GM21786 (cell line): ENCODE data around the gene CCL1.

Experiments used
- ATAC-seq: cut with Tn5 transposase; IDR thresholded peaks from one replicate; pipeline ENCODE4 v1.9.1; 2021; ENCODE audit not compliant: unreplicated experiment

Gene CCL1

DNA sequence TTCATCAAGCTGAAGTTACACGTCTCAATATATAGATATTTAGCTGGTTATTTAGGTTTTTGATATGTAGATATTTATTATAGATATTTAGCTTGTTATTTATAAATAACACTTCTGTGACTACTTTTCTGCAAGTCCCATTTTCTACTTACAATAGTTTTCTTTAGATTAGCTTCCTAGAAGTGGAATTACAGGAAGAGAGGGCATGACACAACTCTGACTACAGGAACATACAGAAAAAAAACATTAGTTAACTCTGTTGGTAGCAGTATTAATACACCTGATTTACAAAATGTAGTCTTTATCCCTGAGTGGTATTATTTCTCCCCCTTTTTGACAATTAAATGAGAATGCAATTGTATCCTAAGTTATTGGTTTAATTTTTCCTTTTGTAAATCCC, 21.2 kb upstream of the CCL1 start:
- no peak for ATAC-seq

DNA sequence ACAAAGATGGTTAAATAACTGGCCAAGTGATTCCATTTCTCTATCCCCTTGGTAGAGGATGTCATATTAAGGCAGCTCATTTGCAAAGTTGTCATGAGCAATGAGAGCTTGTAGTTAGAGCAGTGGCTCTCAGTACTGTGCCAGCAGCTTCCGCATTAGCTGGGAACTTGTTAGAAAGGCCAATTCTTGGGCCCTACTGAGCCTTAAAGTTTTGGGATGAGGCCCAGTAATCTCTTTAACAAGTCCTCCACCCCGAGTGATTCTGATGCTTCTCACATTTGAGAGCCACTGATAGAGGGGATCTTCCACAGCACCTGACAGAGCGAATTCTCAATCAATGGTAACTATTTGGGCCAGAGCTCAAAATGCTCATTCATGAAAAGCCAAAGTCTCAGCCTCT, 20.2 kb upstream of the CCL1 start:
- ATAC-seq, result no peak

DNA sequence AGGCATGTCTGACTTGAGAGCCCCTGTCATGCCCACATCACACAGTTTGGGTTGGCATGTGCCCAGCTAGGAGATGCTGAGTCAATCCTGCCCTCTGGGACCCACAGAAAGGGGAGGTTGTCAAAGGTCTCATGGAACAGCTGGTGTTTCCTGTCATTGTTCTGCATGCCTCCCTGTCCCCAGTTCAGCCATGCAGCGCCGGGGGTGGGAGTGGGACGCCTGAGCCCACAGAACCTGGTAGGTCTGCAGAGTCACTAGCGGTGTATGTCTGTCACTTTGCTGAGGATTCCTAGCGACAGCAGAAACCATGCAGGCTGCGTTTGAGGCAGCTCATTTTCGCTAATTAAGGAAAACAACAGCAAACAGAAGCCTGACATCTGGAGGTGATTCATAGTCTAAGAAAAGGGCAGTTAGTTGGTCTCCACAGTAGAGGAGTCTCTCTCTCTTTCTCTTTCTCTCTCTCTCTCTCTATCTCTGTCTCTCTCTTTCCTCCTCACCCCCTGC, 19.6 kb upstream of the CCL1 start:
- ATAC-seq, result no peak

DNA sequence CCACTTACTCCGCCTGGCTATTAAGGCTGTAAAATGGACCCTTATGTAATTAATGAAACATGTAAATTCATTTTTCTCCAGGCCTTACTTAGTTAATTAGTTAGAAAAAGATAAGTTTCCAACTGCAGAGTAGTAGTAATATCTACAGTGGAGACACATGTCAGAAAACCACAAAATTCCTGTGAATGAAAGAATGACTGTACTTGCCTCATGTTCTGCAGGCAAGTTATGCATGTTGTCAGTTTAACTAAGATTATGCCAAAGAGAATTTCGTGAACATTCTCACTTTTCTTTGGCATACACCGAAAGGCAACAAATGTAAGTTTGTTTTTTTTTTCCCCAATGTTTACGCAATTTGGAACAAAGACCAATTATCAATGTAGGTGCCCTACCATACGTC, 16.8 kb upstream of the CCL1 start:
- no peak for ATAC-seq

DNA sequence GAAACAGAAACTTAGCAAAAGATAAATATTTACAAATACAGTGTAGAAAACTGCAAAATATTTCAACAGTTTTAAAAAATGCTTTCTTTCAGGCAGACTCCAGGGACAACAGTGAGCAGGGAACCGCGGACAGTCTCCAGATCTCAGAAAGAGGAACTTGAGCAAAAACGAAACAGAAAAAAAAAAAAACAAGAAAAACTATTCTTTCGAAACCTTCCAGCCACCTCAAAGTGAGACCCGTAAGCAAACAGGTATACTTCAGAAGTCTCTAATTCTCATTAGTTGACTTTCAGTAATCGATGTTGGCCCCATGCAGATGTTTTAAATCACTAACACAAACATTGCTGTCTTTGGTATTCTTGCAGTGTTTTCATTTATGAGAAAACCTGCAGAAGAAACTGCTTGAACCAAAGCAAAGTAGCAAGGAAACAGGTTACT, 15.7 kb upstream of the CCL1 start:
- ATAC-seq, result peak; percentile 77

DNA sequence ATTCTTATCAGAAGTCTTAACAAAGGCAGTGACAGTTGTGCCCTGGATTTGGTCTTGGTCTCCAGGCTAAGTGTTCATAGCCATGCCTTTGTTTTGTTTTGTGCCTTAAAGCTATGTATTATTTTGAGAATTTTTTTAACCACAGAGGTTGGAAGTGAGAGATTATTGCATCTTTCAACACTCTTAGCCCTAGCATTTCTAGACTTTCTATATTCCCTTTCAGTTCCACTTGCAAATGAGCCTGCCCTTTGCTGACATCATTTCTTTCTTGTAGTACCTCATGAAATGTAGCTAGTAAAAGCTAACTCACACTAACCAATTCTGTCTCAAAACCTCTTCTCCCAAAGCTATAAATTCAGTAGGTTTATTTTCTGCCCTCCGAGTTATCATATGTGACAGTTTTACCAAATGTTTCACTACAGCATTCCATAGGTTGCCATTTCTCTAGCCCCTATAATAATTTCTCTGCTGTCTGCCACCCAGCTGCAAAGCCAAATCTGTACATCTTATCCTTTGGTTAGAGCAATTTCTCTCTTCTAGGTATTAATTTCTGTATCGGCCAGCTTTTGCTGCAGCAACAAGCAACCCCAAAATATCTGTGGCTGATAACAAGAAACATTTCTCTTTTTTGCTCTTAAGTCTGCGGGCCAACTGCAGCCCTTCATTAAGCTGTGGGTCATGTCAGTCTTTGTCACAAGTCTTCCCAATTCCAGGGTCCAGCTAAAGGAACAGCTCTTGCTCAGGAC, 14.2 kb upstream of the CCL1 start:
- ATAC-seq, result no peak

DNA sequence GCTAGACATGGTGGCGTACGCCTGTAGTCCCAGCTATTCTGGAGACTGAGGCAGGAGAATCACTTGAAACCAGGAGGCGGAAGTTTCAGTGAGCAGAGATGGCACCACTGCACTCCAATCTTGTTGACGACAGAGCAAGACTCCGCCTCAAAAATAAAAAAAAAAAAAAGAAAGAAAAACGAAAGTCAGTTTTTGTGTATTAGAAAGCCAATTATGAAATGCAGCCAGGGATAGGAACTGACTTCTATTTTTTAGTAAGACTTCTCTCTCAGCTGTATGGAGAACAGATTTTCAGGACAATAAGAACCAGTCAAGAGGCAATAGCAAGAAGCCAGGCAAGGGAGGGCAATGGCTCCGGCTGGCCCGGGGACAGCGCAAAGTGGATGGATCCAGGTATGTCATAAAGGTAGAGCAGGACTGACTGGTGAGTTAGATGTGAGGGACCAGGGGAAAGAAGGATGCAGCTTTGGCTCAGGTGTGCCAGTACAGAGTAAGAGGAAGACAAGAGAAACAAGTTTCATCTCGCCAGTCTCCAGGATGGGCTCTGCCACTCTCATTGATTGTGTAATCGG, 12.5 kb upstream of the CCL1 start:
- no peak for ATAC-seq

DNA sequence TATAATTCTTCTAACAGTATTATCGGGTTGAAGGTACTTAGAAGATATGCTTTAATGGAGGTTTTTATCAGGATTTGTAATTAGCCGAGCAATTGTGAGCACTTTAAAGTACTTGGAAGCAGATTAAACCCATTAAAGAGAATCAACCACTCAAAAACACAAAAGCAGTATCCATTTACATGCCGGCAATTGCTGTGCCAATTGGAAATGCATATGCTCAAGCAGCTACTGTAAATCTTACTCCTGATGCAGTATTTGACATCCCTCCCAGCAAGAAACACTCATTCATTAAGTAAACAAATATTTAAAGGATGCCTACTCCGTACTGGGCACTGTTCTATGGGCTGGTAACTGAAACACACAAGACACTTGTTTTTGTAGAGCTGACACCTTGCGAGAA, 11.4 kb upstream of the CCL1 start:
- ATAC-seq, result no peak

DNA sequence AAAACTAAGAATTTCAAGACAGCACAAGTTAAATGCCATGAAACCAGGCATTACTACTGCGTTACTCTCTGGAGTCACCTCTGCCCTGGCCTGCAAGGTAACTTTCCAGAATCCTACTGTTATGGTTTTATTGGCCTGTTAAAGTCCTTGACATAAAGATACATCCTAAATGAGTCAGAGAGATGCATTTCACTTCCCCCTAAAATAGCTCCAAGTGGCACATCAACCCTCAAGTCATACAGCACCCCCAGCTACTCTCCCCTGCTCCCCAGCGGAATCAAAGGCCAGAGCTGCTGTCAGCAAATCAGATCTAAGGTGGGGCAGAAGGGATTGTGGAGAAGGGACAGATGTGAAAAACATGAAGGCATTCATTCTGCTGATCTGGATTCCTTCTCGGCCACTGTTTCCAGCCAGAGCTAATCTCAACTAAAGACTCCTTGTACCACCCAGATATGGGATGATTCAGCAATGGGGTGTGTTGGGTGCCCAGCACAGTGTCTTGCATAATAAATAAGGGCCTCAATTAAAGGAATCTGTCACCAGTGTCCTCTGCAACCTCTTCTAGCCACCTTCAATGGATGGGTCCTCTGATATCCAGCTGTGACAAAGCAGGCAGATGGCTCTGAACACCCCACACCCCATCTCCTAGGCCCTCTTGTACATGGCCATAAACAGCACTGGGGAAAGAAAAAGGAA, 8.5 kb upstream of the CCL1 start:
- ATAC-seq, result no peak

DNA sequence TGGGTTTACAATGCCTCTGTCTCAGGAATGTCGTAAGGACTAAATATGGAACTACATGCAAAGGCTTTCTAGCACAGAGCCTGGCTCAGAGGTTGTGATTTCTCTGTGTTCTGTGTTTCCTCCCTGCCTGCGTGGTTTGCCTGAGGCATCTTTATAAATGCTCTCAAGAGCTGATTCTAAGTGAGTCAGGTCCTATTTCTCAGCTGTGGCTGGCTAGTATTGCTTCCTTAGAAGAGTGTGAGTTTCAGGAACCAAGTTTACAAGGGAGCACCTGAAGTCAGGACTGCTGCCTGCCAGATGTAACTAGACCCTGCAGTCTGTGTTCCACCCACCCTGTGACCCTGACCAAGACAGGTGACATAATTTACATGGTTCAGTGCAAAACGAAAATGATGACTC, 8.0 kb upstream of the CCL1 start:
- no peak for ATAC-seq

DNA sequence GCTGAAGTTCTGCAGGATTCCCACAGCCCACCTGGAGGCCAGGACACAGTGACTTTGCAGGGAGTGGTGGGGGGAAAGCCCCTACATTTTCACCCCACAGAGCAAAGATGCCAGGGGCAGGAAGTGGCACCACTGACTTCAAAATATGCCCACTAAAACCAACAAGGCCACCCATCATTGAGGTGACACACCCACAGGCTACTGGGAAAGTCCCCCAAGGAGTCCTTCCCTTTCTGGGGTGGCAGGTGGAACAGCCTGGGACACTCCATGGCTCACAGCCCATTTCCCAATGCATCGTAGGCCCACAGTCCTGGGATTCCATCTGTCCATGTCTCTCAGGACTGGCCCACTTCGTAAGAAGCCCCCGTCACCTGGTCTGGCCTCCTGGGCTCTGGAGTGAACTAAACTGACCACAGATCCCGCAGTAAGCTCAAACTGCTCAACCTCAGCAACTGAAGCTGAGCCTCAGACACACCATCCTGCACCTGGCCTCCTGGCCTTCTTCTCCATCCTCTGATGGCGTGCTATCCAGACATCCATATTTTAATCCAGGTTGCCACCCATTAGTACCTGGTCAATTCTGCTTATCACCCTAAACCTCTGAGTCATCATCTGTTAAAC, 7.5 kb upstream of the CCL1 start:
- ATAC-seq, result no peak

DNA sequence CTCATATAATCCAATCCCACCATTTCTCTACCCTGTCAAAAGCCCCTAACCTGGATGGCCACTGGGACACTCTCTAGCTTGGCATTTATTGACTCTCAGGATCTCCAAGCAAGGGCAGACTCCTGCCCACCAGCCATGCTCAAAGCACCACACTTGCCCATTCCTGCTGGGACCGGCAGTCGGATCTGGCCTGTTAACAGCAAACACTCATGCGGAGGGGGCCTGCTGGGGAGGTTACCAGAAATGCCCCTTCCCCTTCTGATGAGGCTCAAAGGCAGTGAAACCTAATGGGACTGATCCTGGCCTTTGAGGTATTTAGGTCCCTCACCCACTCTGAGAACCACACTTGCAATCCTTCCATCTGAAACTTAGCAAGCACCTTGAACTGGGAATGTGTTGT, 6.5 kb upstream of the CCL1 start:
- ATAC-seq, result no peak

DNA sequence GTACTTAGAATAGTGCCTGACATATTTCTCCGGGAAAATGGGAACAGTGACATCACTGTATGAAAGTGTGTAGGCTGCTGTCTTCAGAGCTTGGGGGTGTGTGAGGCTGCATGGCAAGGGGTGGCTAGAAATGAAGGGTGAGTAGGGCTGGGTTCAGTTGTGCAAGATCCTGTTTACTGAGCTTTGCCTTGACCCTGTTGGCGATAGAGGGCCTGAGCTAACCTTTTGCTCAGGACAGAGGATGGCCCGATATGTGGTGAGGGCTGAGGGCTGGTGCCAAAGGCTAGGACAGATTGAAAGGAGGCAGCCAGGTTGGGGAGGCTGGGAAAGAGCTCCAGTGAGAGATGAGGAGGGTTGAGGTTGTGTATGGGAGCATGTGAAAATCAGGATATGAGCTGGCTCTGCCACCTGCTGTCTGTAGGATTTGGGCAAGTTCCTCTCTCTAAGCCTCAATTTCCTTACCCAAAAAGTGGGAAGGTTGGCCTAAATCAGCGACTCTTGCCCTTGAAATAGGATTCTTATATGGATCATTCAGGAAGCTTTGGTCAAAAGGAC, 6.0 kb upstream of the CCL1 start:
- ATAC-seq, result no peak

DNA sequence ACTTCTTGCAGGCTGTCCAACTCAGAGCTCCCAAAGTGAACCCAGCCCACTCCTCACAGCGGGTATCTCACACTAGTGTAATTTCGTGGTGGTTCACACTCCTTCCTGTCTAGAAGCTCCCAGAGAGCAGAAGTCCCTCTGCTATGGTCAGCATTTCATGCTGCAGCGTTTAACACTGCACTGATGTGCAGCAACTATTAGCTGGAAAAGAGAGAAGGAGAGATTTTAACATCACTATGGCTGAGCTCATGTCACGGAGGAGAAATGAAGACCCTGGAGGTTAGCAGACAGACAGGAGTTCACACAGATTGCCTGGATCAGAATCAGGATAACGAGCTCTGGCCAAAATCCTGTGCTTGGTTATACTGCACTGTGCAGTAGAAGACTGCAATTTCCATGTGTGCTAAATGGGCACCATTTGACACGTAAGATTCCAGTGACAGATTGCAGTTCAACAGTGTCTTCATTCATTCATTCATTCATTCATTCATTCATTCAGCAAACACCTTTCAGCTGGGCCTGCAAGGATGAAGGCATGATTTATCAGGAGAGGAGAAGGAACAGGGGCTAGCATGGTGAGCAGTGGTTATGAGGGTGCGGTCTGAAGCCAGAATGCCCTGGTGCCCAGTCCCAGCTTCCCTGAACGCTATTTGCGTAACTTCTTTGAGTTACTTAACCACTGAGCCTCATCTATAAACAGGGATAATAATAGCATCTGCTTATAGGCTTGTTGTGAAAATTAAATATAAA, 5.3 kb upstream of the CCL1 start:
- ATAC-seq, result no peak

DNA sequence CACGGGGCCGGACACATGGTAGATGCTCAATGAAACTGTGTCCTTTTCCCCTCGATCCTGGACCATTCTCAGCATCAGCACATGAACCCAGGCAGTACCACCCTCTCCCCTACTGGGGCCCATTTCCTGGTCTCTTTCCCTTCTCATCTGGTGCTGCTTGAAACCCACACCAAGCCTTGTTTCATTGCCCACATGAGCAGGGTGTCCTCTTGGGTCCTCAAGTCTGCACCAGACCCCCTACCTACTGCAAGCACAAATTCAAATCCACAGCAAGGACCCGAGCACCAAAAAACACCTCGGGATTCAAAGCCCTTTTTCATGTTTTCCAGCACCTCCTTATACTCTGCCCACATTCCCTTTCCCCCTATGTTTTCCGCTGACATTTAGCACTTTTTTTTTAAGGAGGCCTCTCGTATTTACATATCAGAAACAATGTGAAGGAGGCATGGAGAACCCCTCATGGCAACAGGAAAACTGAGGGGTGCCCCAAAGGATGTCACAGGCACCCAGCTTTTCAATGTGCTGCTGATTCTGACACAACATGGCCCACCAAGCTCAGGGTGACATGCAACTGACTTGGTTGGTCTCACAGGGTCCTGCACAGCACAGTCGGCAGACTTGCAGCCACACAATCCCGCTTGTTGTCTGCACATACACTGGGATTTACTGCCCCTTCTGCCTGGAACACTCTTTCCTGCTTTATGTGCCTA, 4.6 kb upstream of the CCL1 start:
- ATAC-seq, result no peak

DNA sequence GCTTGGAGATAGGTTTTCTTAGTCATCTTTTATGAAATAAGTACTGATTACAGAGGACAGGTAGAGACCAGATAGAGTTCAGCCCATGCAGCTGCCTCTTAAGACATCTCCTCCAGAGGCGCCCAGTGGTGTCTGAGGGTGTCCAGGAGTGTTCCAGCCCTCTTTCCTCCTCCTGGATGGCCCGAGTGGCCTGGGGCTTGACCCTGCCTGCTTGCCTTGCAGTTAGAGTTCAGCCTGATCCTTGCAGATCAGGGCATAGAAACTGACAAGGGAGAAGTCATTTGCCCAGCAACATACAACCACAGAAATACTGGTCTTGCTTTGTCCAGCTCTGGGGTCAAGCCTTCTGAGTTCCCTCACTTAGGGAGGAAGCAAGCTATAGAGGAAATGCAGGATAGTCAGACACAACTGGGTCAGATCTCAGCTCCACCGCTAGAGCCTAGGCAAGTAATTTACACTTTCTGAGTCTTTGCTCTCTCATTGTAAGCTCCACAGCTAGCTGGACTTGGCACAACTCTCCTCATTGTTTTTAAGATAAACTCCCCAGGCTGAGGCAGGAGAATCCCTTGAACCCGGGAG, 3.6 kb upstream of the CCL1 start:
- ATAC-seq, result no peak

DNA sequence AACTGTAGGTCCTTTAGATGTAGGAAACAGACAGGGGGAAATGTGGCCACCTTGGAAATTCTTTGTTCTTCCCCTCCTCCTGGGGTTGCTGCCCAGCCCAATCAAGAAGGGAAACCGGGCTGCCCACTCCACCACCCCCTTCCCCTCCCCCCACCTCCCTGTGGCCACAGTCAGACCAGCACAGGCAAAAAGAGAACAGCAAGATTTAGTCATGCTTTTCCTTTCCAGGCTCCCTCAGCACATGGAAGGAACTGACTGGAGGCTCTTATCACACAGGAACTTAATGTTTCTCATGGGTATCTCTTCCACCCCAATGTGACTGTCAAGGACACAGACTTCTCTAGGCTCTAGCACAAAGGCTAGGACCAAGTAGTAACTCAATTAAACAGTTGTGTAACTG, 3.0 kb upstream of the CCL1 start:
- ATAC-seq, result no peak

DNA sequence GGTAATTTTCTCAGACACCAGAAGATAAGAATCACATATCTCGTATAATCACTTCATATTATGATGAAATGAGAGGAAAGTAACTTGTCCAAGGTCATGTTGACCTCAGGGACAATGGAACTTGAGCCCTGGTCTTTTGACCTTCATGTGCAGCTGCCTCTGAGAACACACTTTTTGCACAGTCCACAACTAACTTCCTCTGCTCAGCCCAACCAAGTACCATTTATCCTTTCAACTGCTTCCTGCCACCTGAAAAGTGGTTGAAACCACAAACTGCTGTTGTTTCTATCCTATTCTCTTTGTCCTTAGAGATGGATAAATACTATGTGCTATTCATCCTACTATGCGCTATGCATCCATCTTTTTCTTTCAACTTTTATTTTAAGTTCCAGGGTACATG, 2.3 kb upstream of the CCL1 start:
- no peak for ATAC-seq

DNA sequence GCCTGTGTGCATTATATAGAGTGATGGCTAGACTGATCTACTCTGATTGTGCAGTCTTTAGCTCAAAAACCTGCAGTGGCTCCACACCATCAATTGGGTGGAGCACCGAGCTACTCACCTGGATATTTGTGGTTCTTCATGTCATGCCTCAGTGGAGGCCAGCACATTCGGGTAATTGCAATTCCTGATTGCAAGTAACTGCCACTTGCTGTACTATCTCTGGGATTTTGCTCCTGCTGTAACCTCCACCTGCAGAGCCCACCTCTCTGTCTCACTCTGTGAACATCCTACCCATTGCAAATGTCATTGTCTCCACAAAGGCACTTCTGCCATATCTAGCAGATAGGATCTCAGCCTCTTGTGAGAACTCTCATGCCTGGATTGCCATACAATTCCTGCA, 1.7 kb upstream of the CCL1 start:
- ATAC-seq, result no peak
